ENCODE results near the gene KMT2E.

Gene KMT2E

GRCh38 chr7:105079348-105079747 lies 65.3 kb downstream of the KMT2E start:
- no peak for DNase-seq (ENCODE audit: low read depth)

GRCh38 chr7:105084581-105084980 lies 70.6 kb downstream of the KMT2E start:
- DNase-seq (ENCODE audit: low read depth), result no peak

GRCh38 chr7:105086850-105087249 lies 72.8 kb downstream of the KMT2E start:
- no peak for DNase-seq (ENCODE audit: low read depth)

- DNase-seq (ENCODE audit: low read depth), result no peak
Measured at GRCh38 chr7:105087981-105088380, 74.0 kb downstream of the KMT2E start.

- no peak for DNase-seq (ENCODE audit: low read depth)
Measured at GRCh38 chr7:105088456-105088855, 74.5 kb downstream of the KMT2E start.

- DNase-seq (ENCODE audit: low read depth), result no peak
Measured at GRCh38 chr7:105094966-105095365, 81.0 kb downstream of the KMT2E start.

GRCh38 chr7:105096306-105096705 lies 82.3 kb downstream of the KMT2E start:
- DNase-seq (ENCODE audit: low read depth), result no peak

GRCh38 chr7:105097619-105098018 lies 83.6 kb downstream of the KMT2E start:
- peak; percentile 95 for DNase-seq (ENCODE audit: low read depth)

- DNase-seq (ENCODE audit: low read depth), result no peak
Measured at GRCh38 chr7:105098863-105099515, 85.0 kb downstream of the KMT2E start.

- DNase-seq (ENCODE audit: low read depth), result no peak
Measured at GRCh38 chr7:105101864-105102263, 87.9 kb downstream of the KMT2E start.

- no peak for DNase-seq (ENCODE audit: low read depth)
Measured at GRCh38 chr7:105102557-105103352, 88.8 kb downstream of the KMT2E start.

- DNase-seq (ENCODE audit: low read depth), result no peak
Measured at GRCh38 chr7:105105579-105105978, 91.6 kb downstream of the KMT2E start.

- DNase-seq (ENCODE audit: low read depth), result no peak
Measured at GRCh38 chr7:105106473-105106872, 92.5 kb downstream of the KMT2E start.

GRCh38 chr7:105107458-105107857 lies 93.5 kb downstream of the KMT2E start:
- DNase-seq (ENCODE audit: low read depth), result no peak

- DNase-seq (ENCODE audit: low read depth), result no peak
Measured at GRCh38 chr7:105112440-105113418, 98.7 kb downstream of the KMT2E start.

- DNase-seq (ENCODE audit: low read depth), result no peak
Measured at GRCh38 chr7:105118612-105119600, 104.9 kb downstream of the KMT2E start.

GRCh38 chr7:105122619-105123018 lies 108.6 kb downstream of the KMT2E start:
- DNase-seq (ENCODE audit: low read depth), result no peak

GRCh38 chr7:105125745-105126144 lies 111.7 kb downstream of the KMT2E start:
- no peak for DNase-seq (ENCODE audit: low read depth)

GRCh38 chr7:105126436-105126975 lies 112.5 kb downstream of the KMT2E start:
- DNase-seq (ENCODE audit: low read depth), result no peak

GRCh38 chr7:105127179-105127578 lies 113.2 kb downstream of the KMT2E start:
- no peak for DNase-seq (ENCODE audit: low read depth)

GRCh38 chr7:105130048-105130447 lies 116.0 kb downstream of the KMT2E start:
- no peak for DNase-seq (ENCODE audit: low read depth)
